Tibial artery (tissue), 4 donors: ENCODE results near the gene SPG11.
A peak's percentile ranks its signal among the peaks of the same experiment; 100 is the strongest.

Experiments used
- DNase-seq, 2 donors: peaks; one replicate each; pipeline ENCODE4 v3.0.0-alpha.2; 2019
- H3K27ac ChIP-seq, 2 donors: fragments of 200-600 bp; sonication (generic) in 1 of 2; 1 replicate in 1 of 2; 2 replicates in 1 of 2; pipeline ENCODE4 v1.5.1; 2018 to 2019; ENCODE audit warnings: mild to moderate bottlenecking in 1 of 2
- H3K27me3 ChIP-seq, 2 donors: fragments of 200-600 bp; sonication (generic) in 1 of 2; one replicate each; pipeline versions ENCODE4 v1.5.1 to v1.6.0; 2016 to 2019
- H3K36me3 ChIP-seq, 3 donors: fragments of 200-600 bp; sonication (generic) in 2 of 3; one replicate each; pipeline ENCODE4 v1.5.1; 2016 to 2019; ENCODE audit warnings: mild to moderate bottlenecking in 2 of 3
- H3K4me1 ChIP-seq, 4 donors: fragments of 200-600 bp; sonication (generic) in 2 of 4; 1 replicate in 3 of 4; 2 replicates in 1 of 4; pipeline ENCODE4 v1.5.1; 2016 to 2019
- H3K4me3 ChIP-seq, 2 donors: fragments of 200-600 bp; sonication (generic) in 1 of 2; 1 replicate in 1 of 2; 2 replicates in 1 of 2; pipeline ENCODE4 v1.5.1; 2018 to 2019; ENCODE audit warnings: mild to moderate bottlenecking in 2 of 2
- H3K9me3 ChIP-seq, 3 donors: fragments of 200-600 bp; sonication (generic) in 1 of 3; one replicate each; pipeline ENCODE4 v1.5.1; 2016 to 2019
- CTCF ChIP-seq, 2 experiments: fragments of 200-600 bp in 1 of 2; fragments of 450-650 bp in 1 of 2; IDR thresholded peaks; one replicate each; pipeline ENCODE4 v1.5.1; 2017 to 2019; ENCODE audit warnings: antibody characterized with exemption in 2 of 2, mild to moderate bottlenecking in 1 of 2, moderate library complexity in 1 of 2
- intact Hi-C: fragments of 100-400 bp; cut with DNase I; formaldehyde crosslinking; loops from one replicate; pipeline ENCODE4 v1.15.0; 2023; ENCODE audit warnings: low total_unique reads

Gene SPG11

GRCh38 chr15:44595246-44595645 is 68.2 kb downstream of the SPG11 start:
- Histone ChIP-seq H3K9me3 (no peaks in the 10 kb centered on the region), H3K4me3 (no peak overlapping the region), H3K4me1 (no peaks in the 10 kb centered on the region), H3K36me3 (peaks cover 79 to 86% (median 81%) of the 10 kb centered on the region in 3 donors), H3K27me3 (no peaks in the 10 kb centered on the region), H3K27ac (no peak overlapping the region)
- no peak for TF ChIP-seq CTCF (IDR thresholded peaks at IDR 0.05)
- DNase-seq: no peak
- intact Hi-C loops: no loop called here

- intact Hi-C loops: no loop called here
- Histone ChIP-seq H3K4me1 (no peaks in the 10 kb centered on the region), H3K27ac (no peak overlapping the region), H3K36me3 (peaks cover 84 to 96% (median 90%) of the 10 kb centered on the region in 3 donors), H3K4me3 (no peak overlapping the region), H3K9me3 (no peaks in the 10 kb centered on the region), H3K27me3 (no peaks in the 10 kb centered on the region)
- DNase-seq: no peak
- peak in 1 of 2 experiments; percentile 38 for TF ChIP-seq CTCF (IDR thresholded peaks at IDR 0.05)
Measured at GRCh38 chr15:44593042-44593736, 70.3 kb downstream of the SPG11 start.

- Histone ChIP-seq H3K9me3 (no peaks in the 10 kb centered on the region), H3K36me3 (peaks cover 85 to 96% (median 93%) of the 10 kb centered on the region in 3 donors), H3K27me3 (no peaks in the 10 kb centered on the region), H3K4me1 (no peaks in the 10 kb centered on the region), H3K4me3 (no peak overlapping the region), H3K27ac (no peak overlapping the region)
- no peak for DNase-seq
- no peak for TF ChIP-seq CTCF (IDR thresholded peaks at IDR 0.05)
- intact Hi-C loops: no loop called here
Measured at GRCh38 chr15:44591326-44591725, 72.1 kb downstream of the SPG11 start.

GRCh38 chr15:44588541-44588940 is 74.9 kb downstream of the SPG11 start:
- intact Hi-C loops: no loop called here
- no peak for TF ChIP-seq CTCF (IDR thresholded peaks at IDR 0.05)
- Histone ChIP-seq H3K36me3 (peaks cover 88 to 96% (median 94%) of the 10 kb centered on the region in 3 donors), H3K27ac (no peak overlapping the region), H3K27me3 (no peaks in the 10 kb centered on the region), H3K4me3 (no peak overlapping the region), H3K9me3 (no peaks in the 10 kb centered on the region), H3K4me1 (no peaks in the 10 kb centered on the region)
- DNase-seq: no peak

GRCh38 chr15:44585633-44586032 is 77.8 kb downstream of the SPG11 start:
- H3K4me1 ChIP-seq: no peaks in the 10 kb centered on the region
- no peak for TF ChIP-seq CTCF (IDR thresholded peaks at IDR 0.05)
- intact Hi-C loops: no loop called here
- H3K9me3 ChIP-seq: no peaks in the 10 kb centered on the region
- peaks cover 78 to 93% (median 81%) of the 10 kb centered on the region in 3 donors for H3K36me3 ChIP-seq
- no peak for DNase-seq
- H3K27ac ChIP-seq: no peak overlapping the region
- H3K4me3 ChIP-seq: no peak overlapping the region
- no peaks in the 10 kb centered on the region for H3K27me3 ChIP-seq
